HT-29 (cell line): Measurements from ENCODE around the gene SYNE1. TPM values are rescaled to one million over a fixed set of nuclear protein-coding genes. Genes with fewer than 3 reads are reported as not detected.
"Not testable (repeated sequence)": the region's sequence is repeated elsewhere in the genome, so short reads cannot be mapped to it uniquely, and the experiment has no call there.

Experiments used
- DNase-seq: peaks from one replicate; pipeline ENCODE4 v3.0.0-alpha.2; 2015; ENCODE audit warnings: low spot score
- total RNA-seq: library from RNA; depleted of rRNA; stranded (reverse); fragments of >200 nt; shearing (Covaris generic); gene quantifications from 2 replicates; pipeline ENCODE4 v1.2.3, GENCODE V29; 2014

SYNE1 gene
- total RNA-seq, 1 experiment from 2014 or later = 3.9 TPM

- no peak for DNase-seq
Observed at GRCh38 chr6:152630832-152631231, 6.3 kb downstream of the SYNE1 start.

DNA sequence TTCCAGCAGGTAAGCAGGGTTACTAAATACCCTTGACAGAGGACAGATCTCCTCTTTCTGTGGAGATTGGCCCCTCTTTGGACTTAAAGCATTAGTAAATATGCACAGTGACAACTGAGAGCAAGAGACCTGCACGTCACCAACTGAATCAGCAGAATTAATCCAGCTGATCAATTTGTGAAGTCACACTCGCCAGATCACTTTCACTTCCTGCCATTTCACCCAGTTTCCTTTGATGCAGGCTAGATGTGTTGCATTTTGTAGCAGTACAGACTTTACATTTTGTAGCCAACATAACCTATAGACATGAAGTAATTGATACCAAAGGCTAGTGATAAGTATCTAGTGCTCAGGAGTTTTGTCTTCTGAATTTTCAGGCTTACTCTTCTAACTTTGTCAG lies 11.9 kb downstream of the SYNE1 start:
- DNase-seq = no peak

- not testable (repeated sequence) for DNase-seq
Observed at GRCh38 chr6:152614776-152615175, 22.4 kb downstream of the SYNE1 start.

DNA sequence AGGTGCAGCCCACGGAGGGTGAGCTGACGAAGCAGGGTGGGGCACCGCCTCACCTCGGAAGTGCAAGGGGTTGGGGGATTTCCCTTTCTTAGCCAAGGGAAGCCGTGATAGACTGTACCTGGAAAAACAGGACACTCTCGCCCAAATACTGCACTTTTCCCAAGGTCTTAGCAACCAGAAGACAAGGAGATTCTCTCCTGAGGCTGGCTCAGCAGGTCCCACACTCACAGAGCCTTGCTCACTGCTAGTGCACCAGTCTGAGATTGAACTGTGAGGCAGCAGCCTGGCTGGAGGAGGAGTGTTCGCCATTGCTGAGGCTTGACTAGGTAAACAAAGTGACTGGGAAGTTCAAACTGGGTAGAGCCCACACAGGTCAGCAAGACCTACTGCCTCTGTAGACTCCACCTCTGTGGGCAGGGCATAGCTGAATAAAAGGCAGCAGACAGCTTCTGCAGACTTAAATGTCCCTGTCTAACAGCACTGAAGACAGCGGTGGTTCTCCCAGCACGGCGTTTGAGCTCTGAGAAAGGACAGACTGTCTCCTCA lies 28.0 kb downstream of the SYNE1 start:
- no peak for DNase-seq

DNA sequence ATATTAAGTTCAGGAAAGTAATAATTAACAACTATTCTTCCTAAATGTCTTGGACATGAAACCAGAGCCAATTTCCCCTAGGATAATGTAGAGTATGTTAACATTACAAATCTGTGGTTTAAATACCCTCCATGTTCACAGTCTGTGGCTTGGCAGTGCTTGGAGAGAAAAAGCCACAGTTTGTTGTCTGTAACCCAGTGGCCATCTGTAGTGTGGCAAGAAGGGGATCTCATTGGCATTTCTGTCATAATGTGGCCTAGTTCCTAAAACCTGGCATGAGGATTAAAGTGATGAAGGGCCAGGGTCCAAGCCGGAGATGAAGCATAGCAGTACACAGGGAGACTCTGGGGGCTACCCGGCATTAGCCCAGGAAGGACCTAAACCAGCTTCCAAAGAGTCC lies 31.2 kb downstream of the SYNE1 start:
- DNase-seq = no peak

- DNase-seq = no peak
Observed at GRCh38 chr6:152605342-152605741, 31.8 kb downstream of the SYNE1 start.

- DNase-seq = no peak
Observed at GRCh38 chr6:152603911-152604310, 33.3 kb downstream of the SYNE1 start.

GRCh38 chr6:152600022-152600421 lies 37.1 kb downstream of the SYNE1 start:
- DNase-seq = no peak

- DNase-seq = no peak
Observed at GRCh38 chr6:152598901-152599537, 38.1 kb downstream of the SYNE1 start.

DNA sequence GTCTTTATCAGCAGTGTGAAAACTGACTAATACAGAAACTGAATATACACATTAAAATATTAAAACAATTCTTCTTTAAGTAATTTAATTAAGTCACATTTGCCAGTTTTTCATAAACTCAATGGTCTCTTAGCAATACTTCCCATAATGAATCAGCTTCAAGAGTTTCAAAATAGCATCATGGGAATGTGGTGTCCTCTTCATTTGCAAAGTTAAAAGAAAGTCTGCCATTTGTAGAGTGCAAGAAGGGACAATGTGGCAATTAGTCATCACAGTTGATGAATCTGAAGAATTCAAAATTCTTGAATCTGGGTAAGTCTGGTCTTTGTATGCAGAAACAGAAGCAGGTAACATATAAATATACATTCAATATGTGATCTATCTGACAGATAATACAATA lies 38.7 kb downstream of the SYNE1 start:
- no peak for DNase-seq

- no peak for DNase-seq
Observed at GRCh38 chr6:152596726-152597125, 40.4 kb downstream of the SYNE1 start.

- peak; percentile 25 for DNase-seq
Observed at GRCh38 chr6:152595499-152595898, 41.7 kb downstream of the SYNE1 start.

DNA sequence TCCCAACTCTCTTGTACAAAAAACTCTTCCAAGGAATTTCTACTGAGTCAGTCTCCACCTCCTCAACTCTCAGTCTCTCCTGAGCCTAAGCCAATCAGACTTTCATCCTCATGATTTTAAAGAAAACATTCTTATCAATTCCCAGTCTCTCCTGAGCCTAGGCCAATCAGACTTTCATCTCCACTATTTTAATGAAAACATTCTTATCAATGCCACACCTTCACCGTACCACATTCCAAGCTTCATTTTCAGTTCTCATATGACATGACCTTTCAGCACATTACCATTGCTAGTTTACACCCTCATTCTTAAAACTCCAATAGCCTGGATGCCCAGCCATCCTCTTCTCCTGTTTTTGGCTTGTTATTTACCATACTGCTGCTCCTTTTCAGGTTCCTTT lies 42.5 kb downstream of the SYNE1 start:
- no peak for DNase-seq

DNA sequence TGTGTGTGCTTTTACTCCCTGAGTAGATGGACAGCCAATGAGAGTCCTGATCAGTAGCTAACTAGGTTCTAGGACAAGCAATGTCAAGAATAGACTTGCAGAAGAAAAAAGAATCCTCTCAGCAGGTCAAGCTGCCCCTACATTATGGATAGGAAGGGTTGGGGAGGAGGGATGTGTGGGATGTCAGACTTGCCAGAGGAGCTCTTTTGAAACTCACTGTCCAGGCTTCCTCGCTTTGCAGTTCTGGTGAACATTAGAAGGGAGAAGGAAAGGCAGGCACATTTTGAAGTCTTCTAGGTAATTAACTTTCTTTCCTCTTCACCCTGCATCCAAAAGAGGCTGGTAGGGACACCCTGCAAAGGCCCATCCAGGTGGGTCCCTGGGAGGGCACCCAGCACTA lies 48.7 kb downstream of the SYNE1 start:
- DNase-seq = no peak

- no peak for DNase-seq
Observed at GRCh38 chr6:152587473-152587872, 49.7 kb downstream of the SYNE1 start.

DNA sequence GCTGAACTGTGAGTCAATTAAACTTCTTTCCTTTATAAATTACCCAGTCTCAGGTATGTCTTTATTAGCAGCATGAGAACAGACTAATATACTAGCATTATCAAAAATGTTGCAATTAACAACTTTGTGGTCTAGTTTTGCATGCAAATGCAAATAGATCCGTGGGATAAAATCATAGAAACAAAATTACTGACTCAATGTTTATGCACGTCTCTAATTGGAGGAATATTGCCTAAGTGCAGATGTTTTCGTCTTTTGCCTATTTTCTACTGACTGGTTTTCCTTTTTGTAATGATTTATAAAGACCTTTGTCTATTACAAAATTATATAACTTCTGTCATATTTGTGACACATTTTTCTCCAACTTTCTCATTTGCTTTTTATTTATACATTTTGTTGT lies 51.9 kb downstream of the SYNE1 start:
- no peak for DNase-seq

GRCh38 chr6:152583888-152584287 lies 53.3 kb downstream of the SYNE1 start:
- DNase-seq = no peak

- no peak for DNase-seq
Observed at GRCh38 chr6:152576525-152576924, 60.6 kb downstream of the SYNE1 start.

DNA sequence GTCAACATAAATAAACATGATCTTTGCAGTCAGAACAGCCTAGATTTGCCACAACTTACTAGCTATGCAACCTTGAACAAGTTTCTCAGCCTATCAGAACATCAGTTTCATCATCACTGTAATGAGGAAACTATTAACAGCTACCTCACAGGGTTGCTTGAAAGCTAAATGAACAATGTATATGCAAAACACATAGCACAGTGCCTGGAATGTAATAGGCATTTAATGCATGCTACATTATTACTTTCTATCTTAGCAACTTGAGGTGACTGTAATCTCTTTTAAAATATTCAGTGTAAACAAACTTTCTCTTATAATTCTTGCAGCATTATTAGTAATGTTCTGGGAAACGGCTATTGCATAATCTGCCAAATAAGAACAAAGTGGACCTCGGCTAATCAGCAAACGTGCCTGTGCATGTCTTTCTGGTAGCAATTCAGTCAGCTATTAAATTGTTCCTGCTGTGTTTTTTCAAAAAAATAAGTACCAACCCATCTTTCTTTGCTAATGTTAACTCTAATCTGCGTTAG lies 61.5 kb downstream of the SYNE1 start:
- no peak for DNase-seq

DNA sequence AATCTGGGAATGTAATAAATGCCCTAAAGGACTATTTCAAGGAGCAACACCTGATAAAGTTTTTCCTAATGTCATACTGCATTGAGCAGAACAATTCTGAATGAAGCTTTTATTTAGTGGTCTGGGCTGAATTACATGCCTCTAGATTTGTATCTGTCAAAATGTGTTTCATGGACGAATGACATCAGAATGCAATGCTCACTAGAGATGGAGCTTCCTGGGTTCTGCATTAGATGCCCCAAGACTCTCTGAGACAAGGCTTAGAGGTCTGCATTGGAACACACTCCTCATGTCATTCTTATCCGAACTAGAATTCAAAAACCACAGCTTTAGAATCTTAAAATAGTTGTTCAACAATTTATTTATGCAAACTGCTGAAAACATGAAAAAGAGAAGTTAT lies 62.0 kb downstream of the SYNE1 start:
- no peak for DNase-seq

- no peak for DNase-seq
Observed at GRCh38 chr6:152573762-152574161, 63.4 kb downstream of the SYNE1 start.

DNA sequence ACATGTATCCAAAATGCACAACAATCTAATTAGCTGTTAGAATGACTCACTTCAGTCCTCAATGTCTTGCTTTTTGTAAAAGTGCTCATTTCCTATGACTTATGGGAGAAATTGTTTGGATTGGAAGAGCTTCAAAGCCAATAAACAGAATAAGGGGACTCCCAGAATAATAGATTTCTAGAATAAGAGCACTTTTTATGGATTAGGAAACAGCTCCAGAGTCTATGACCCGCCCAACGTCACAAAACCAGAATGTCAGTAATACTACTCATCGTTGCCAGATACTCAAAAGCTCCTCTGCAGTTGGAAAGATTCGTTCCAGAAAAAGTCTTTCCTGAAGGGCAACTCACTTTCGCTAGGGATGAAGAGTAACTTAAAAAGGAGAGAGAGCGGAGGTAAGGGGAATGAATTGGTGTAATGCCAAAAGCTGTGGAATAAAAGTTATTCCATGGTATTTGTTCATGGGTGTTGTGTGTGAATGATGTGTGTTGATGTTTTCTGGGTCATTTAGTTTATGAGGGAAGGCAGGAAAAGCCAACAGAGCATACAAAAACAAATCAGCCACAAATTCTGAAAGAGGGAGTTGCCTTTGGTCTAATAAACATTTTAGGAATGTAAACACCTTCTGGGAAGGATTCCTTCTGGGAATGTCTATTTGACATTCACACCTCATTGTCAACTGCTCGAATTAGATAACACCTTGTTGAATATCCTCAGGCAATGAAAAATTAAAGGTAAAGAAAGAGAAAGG lies 64.6 kb downstream of the SYNE1 start:
- DNase-seq = no peak

- DNase-seq = no peak
Observed at GRCh38 chr6:152571943-152572337, 65.2 kb downstream of the SYNE1 start.
